Pancreas (tissue), 10 donors: ENCODE data around the gene SRPK3. TPM values are rescaled to one million over a fixed set of nuclear protein-coding genes. Genes with fewer than 3 reads are reported as not detected.
A peak's percentile ranks its signal among the peaks of the same experiment; 100 is the strongest.

ENCODE experiments used
- ATAC-seq, 4 donors: fragments of 200-7000 bp; cut with Tn5 transposase; one replicate each; pipeline versions ENCODE4 v1.8.0 to v1.9.1; 2020; ENCODE audit warnings: mild to moderate bottlenecking in 4 of 4, moderate library complexity in 4 of 4
- DNase-seq, 6 donors: peaks; one replicate each; pipeline ENCODE4 v3.0.0-alpha.2; 2020
- FAIRE-seq: peaks from 2 replicates; lab custom pipeline; 2012; peaks lifted over from hg19 to GRCh38; lab: Jason Lieb, UNC
- H3K27ac ChIP-seq, 4 donors: fragments of 200-600 bp; sonication (generic); 1 replicate in 3 of 4; 2 replicates in 1 of 4; pipeline versions ENCODE4 v1.5.0 to v1.8.0; 2020
- H3K27me3 ChIP-seq, 4 donors: fragments of 200-600 bp; one replicate each; pipeline ENCODE4 v1.8.0; 2021
- H3K36me3 ChIP-seq, 3 donors: fragments of 200-600 bp; sonication (generic) in 1 of 3; one replicate each; pipeline versions ENCODE4 v1.5.0 to v1.8.0; 2020 to 2021
- H3K4me1 ChIP-seq, 3 donors: fragments of 200-600 bp; one replicate each; pipeline ENCODE4 v1.8.0; 2021
- H3K4me3 ChIP-seq, 4 donors: fragments of 200-600 bp; sonication (generic) in 2 of 4; one replicate each; pipeline versions ENCODE4 v1.5.0 to v1.8.0; 2020 to 2021
- H3K9me3 ChIP-seq, 4 donors: fragments of 200-600 bp; one replicate each; pipeline ENCODE4 v1.8.0; 2021
- WGBS, 2 donors: extraction: QIAGEN DNeasy Blood & Tissue Kit; methylation state at CpG; one replicate each; pipeline ENCODE4 v1.1.7; 2013; 5-methylcytosine and 5-hydroxymethylcytosine counted together
- intact Hi-C, 3 donors: fragments of 100-400 bp; cut with DNase I; formaldehyde crosslinking; loops; one replicate each; pipeline versions ENCODE4 v1.11.1 to v1.14.2; 2022
- polyA plus RNA-seq, 2 donors: library from polyadenylated mRNA; stranded (reverse); fragments of 200-250 nt; gene quantifications; one replicate each; pipeline ENCODE4 v1.2.3, GENCODE V29; 2013
- total RNA-seq, 6 donors: library from RNA; stranded (reverse); fragmentation: NEBNext Ultra II Directional in 4 of 6; extraction: Animal tissue kit (Norgen Biotek cat#: 25700) in 4 of 6; gene quantifications; one replicate each; pipeline versions ENCODE4 v1.2.1 to v1.2.4, GENCODE V29; 2021 to 2023
- TF ChIP-seq, protein P1 (sequence below), 4 donors: fragments of 200-600 bp; sonication (generic) in 3 of 4; IDR thresholded peaks; one replicate each; pipeline versions ENCODE4 v1.5.0 to v1.8.0; 2021; ENCODE audit warnings: antibody characterized with exemption in 4 of 4
- donor health status: healthy with polysubstance abuse.
- donor health status: DM: no; HTN: no; CAD: no; lungs with moderate emphysema.
- donor health status: DM: no; HTN: no; CAD: no.
- donor health status: control.
- donor health status: control.
- donor health status: Bipolar disorder and iron deficiency.
- donor health status: DM: yes; HTN: yes; CAD: no.
- donor health status: DM: no; HTN: no; CAD: no.
- donor health status: DM: no; HTN: no; CAD: no.
- donor health status: DM: yes; HTN: yes; CAD: no.

The SRPK3 gene
- total and polyA plus RNA-seq, 8 donors, result 0.12 to 1.5 (median 0.24) TPM; not detected in 1

DNA sequence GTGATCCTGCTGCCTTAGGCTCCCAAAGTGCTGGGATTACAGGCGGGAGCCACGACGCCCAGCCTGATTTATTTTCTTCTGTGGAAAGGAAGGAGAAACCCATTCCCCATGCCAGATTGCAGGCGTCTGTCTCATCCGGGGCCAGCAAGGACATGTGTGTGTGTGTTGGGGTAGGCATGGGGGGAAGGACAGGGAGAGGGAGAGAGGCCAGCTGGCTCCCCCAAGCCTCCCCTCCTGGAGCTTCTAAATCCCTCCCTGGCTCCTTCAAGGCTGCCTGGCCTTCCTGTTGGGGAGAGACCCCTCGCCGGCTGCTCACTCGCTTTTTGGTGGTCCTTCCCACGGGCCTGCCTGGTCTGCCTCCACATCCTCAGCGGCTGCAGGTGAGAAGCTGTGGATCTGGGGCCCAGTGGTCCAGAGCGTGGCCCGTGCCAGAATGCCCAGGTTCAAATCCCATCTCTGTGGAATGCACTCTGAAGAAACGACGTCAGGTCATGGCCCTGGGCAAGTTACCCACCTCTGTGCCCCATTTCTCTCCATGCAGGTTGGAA, 18.1 kb upstream of the SRPK3 start:
- H3K27ac ChIP-seq, result no peak overlapping the region
- H3K9me3 ChIP-seq, result no peaks in the 10 kb centered on the region
- 76 to 80% methylated on average over 14 of the region's 14 CpGs for WGBS, 2 donors
- intact Hi-C loops, result loop anchor here in 1 of 3 donors (10.0 kb wide), 1 partner anchor 192 kb away; no protein-coding TSS in a partner anchor
- H3K4me3 ChIP-seq, result no peak overlapping the region
- ATAC-seq, result no peak
- TF ChIP-seq, protein P1, sequence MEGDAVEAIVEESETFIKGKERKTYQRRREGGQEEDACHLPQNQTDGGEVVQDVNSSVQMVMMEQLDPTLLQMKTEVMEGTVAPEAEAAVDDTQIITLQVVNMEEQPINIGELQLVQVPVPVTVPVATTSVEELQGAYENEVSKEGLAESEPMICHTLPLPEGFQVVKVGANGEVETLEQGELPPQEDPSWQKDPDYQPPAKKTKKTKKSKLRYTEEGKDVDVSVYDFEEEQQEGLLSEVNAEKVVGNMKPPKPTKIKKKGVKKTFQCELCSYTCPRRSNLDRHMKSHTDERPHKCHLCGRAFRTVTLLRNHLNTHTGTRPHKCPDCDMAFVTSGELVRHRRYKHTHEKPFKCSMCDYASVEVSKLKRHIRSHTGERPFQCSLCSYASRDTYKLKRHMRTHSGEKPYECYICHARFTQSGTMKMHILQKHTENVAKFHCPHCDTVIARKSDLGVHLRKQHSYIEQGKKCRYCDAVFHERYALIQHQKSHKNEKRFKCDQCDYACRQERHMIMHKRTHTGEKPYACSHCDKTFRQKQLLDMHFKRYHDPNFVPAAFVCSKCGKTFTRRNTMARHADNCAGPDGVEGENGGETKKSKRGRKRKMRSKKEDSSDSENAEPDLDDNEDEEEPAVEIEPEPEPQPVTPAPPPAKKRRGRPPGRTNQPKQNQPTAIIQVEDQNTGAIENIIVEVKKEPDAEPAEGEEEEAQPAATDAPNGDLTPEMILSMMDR (IDR thresholded peaks at IDR 0.05), result no peak
- no peaks in the 10 kb centered on the region for H3K36me3 ChIP-seq
- FAIRE-seq, result no peak
- peak in 1 of 6 donors; percentile 8 for DNase-seq
- H3K27me3 ChIP-seq, result peaks cover 0 to 3% (median 0%) of the 10 kb centered on the region in 4 donors
- no peaks in the 10 kb centered on the region for H3K4me1 ChIP-seq

DNA sequence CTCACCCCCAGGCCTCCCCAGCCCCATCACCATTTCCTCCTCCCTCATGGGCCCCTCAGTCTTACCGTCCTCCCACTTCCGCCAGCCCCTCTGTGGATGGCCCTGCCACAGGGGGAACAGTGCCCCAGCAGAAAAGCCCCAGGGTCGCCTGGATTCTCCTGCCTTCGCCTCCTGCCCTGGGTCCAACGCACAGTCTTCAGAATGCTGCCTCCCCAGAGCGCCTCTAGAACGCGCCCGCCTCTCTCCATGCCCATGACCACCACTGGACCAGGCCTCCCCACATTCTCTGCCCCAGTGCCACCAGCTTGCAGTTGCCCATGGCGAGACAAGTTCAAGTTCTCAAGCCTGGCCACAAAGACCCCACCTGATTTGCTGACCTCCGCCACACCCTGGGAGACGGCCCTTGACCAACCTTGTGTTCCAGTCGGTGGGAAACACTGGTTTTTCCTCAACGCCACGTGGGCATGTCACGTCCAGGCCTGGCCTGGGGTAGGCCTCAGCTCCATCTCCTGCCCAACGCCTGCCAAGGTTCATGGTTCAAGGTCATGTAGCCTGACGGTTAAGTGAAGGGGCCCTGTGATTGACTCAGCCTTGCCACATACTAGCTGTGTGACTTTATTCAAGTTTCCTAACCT, 17.4 kb upstream of the SRPK3 start:
- DNase-seq, result peak in 2 of 6 donors; percentile 14 to 64

DNA sequence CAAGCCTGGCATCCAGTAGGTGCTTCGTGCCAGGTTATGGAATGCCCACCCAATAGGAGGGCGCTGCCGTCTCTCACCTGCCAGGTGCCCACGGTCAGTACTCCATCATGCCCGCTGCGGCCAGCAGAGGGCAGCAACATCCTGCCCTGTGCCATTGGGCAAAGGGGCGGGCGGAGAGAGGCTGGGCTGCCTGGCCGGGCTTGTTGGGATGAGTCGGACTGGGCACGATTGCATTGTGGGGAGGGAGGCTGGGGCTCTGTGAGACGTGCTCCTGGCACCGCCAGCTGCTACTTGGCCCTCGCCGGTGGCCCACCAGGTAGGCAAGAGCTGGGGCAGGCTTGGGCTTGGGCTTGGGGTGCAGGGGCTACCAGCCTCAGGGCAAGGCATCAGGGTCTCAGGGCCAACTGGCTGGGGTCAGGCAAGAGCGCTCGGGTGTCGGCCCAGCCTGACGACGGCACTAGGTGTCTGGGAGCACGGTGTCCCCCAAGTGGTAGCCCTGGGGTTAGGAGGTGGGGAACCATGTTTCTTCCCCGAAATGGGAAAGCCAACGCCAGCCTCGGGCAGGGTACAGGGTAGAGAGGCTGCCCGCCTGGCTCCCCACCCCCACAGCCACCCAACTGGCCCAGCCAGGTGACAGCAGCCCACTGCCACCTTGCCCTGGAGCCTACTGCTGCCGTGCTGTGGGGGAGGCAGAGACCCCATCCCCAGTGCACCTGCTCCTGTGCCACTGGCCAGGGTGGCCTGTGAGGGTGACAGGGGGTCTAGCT, 16.7 kb upstream of the SRPK3 start, which contains the start of gene PLXNB3:
Gene PLXNB3, plus strand, starts transcription at position 261 of the 767 bp plus-strand sequence. CDS start 1,287 bp downstream, outside the sequence.
- H3K27ac ChIP-seq, result peak within 1 kb of the TSS in 3 of 4 donors; percentile 12 to 53 (median 34)
- ATAC-seq (peak; percentile 88 to 95 (median 91)), FAIRE-seq (no peak)

More for the DNA sequence above, 17.4 kb upstream of the SRPK3 start:
- intact Hi-C loops, result loop anchor here in 1 of 3 donors (10.0 kb wide), 1 partner anchor 191 kb away; no protein-coding TSS in a partner anchor
- FAIRE-seq (no peak), ATAC-seq (no peak)
- Histone ChIP-seq H3K27me3 (peaks cover 0 to 3% (median 0%) of the 10 kb centered on the region in 4 donors), H3K27ac (no peak overlapping the region), H3K4me1 (no peaks in the 10 kb centered on the region), H3K36me3 (no peaks in the 10 kb centered on the region), H3K4me3 (no peak overlapping the region), H3K9me3 (no peaks in the 10 kb centered on the region)
- 62 to 72% methylated on average over 15 to 18 of the region's 18 CpGs for WGBS, 2 donors
- TF ChIP-seq, protein P1 (IDR thresholded peaks at IDR 0.05), result no peak

GRCh38 chrX:153764786-153765137, 16.1 kb upstream of the SRPK3 start:
- H3K4me3 ChIP-seq, result peak overlapping the region in 1 of 4 donors; percentile 8
- no peaks in the 10 kb centered on the region for H3K36me3 ChIP-seq
- no peaks in the 10 kb centered on the region for H3K9me3 ChIP-seq
- no peaks in the 10 kb centered on the region for H3K4me1 ChIP-seq
- intact Hi-C loops, result loop anchor here in 2 of 3 donors (5.0 to 10.0 kb wide), 2 partner anchors 188 to 190 kb away; no protein-coding TSS in a partner anchor
- DNase-seq (peak in 3 of 6 donors; percentile 13 to 71 (median 25)), ATAC-seq (peak; percentile 4 to 28 (median 9)), FAIRE-seq (no peak)
- WGBS, 2 donors, result 63 to 66% methylated on average over 6 to 7 of the region's 7 CpGs
- peaks cover 0 to 3% (median 0%) of the 10 kb centered on the region in 4 donors for H3K27me3 ChIP-seq
- TF ChIP-seq, protein P1 (IDR thresholded peaks at IDR 0.05), result no peak
- H3K27ac ChIP-seq, result peak overlapping the region in 3 of 4 donors; percentile 12 to 53 (median 34)

More for the DNA sequence above, 16.7 kb upstream of the SRPK3 start, which contains the start of gene PLXNB3:
- H3K4me1 ChIP-seq, result no peaks in the 10 kb centered on the region
- DNase-seq, result peak; percentile 67 to 96 (median 86)
- H3K27me3 ChIP-seq, result peaks cover 0 to 3% (median 0%) of the 10 kb centered on the region in 4 donors
- intact Hi-C loops, result loop anchor here in 1 of 3 donors (10.0 kb wide), 1 partner anchor 191 kb away; no protein-coding TSS in a partner anchor
- H3K36me3 ChIP-seq, result no peaks in the 10 kb centered on the region
- H3K4me3 ChIP-seq, result peak within 1 kb of the TSS in 1 of 4 donors; percentile 8
- TF ChIP-seq, protein P1 (IDR thresholded peaks at IDR 0.05), result peak; percentile 82 to 93 (median 88)
- no peaks in the 10 kb centered on the region for H3K9me3 ChIP-seq
- 15 to 30% methylated on average over 26 of the region's 26 CpGs for WGBS, 2 donors
